Naive thymus-derived CD4-positive, alpha-beta T cell (primary cell): Measurements from ENCODE around the gene IKBKE. TPM values are rescaled to one million over a fixed set of nuclear protein-coding genes. Genes with fewer than 3 reads are reported as not detected.

Experiments used
- ATAC-seq: fragments of 150-1000 bp; cut with Tn5 transposase; 2 replicates; pipeline ENCODE4 v1.10.0; 2021; ENCODE audit warnings: mild to moderate bottlenecking, moderate library complexity
- CTCF ChIA-PET: fragments of 350-600 bp; sonication (Branson Sonifier 250); formaldehyde crosslinking; loops from one replicate; lab custom pipeline; 2021; ENCODE audit warnings: antibody characterized with exemption; lab: Charles Lee
- POLR2A ChIA-PET: fragments of 350-600 bp; sonication (Branson Sonifier 250); formaldehyde crosslinking; loops from one replicate; lab custom pipeline; 2021; ENCODE audit warnings: antibody characterized with exemption, inconsistent platforms; lab: Charles Lee
- DNase-seq, 9 donors: peaks; one replicate each; pipeline versions ENCODE4 v3.0.0 to v3.0.0-alpha.2; 2020 to 2022; ENCODE audit warnings: mixed read lengths in 1 of 9
- H3K27ac ChIP-seq: one replicate; pipeline ENCODE4 v1.7.0; 2013; ENCODE audit warnings: mild to moderate bottlenecking, low read depth, low read length, moderate library complexity
- H3K27me3 ChIP-seq, 2 donors: one replicate each; pipeline ENCODE4 v1.7.0; 2013; ENCODE audit warnings: low read length in 2 of 2, mild to moderate bottlenecking in 2 of 2, moderate library complexity in 2 of 2; ENCODE audit not compliant: control insufficient read depth in 2 of 2, insufficient read depth in 2 of 2
- H3K36me3 ChIP-seq, 3 experiments: 1 replicate in 2 of 3; 2 replicates in 1 of 3; pipeline ENCODE4 v1.7.0; 2013; ENCODE audit warnings: low read length in 3 of 3, mild to moderate bottlenecking in 3 of 3, moderate library complexity in 1 of 3; ENCODE audit not compliant: insufficient read depth in 3 of 3, control insufficient read depth in 2 of 3
- H3K4me1 ChIP-seq, 2 donors: one replicate each; pipeline ENCODE4 v1.7.0; 2013; ENCODE audit warnings: low read length in 2 of 2, mild to moderate bottlenecking in 2 of 2, moderate library complexity in 1 of 2; ENCODE audit not compliant: control insufficient read depth in 2 of 2, insufficient read depth in 2 of 2
- H3K4me3 ChIP-seq: 2 replicates; pipeline ENCODE4 v1.7.0; 2013; ENCODE audit warnings: mild to moderate bottlenecking, low read length
- H3K9me3 ChIP-seq, 3 experiments: 1 replicate in 2 of 3; 2 replicates in 1 of 3; pipeline ENCODE4 v1.7.0; 2013; ENCODE audit warnings: low read length in 3 of 3; ENCODE audit not compliant: control insufficient read depth in 2 of 3
- H3K27ac Mint-ChIP-seq, 9 donors: one replicate each; pipeline ENCODE4 v1.8.0; 2020 to 2022; ENCODE audit warnings: mixed read lengths in 9 of 9, mild to moderate bottlenecking in 8 of 9, moderate library complexity in 5 of 9, inconsistent platforms in 2 of 9
- H3K27me3 Mint-ChIP-seq, 5 donors: one replicate each; pipeline ENCODE4 v1.8.0; 2021 to 2022; ENCODE audit warnings: mixed read lengths in 5 of 5, mild to moderate bottlenecking in 1 of 5
- H3K36me3 Mint-ChIP-seq, 5 donors: one replicate each; pipeline ENCODE4 v1.8.0; 2020 to 2022; ENCODE audit warnings: mixed read lengths in 5 of 5, mild to moderate bottlenecking in 3 of 5, inconsistent platforms in 1 of 5
- H3K4me1 Mint-ChIP-seq, 7 donors: one replicate each; pipeline ENCODE4 v1.8.0; 2020 to 2022; ENCODE audit warnings: mixed read lengths in 7 of 7, mild to moderate bottlenecking in 3 of 7, inconsistent platforms in 1 of 7
- H3K4me3 Mint-ChIP-seq, 10 donors: one replicate each; pipeline ENCODE4 v1.8.0; 2020 to 2022; ENCODE audit warnings: mild to moderate bottlenecking in 10 of 10, mixed read lengths in 10 of 10, moderate library complexity in 6 of 10, inconsistent platforms in 2 of 10
- H3K9me3 Mint-ChIP-seq, 11 donors: one replicate each; pipeline ENCODE4 v1.8.0; 2020 to 2022; ENCODE audit warnings: mixed read lengths in 11 of 11, mild to moderate bottlenecking in 4 of 11, inconsistent platforms in 1 of 11, moderate library complexity in 1 of 11
- intact Hi-C, 2 donors: fragments of 100-400 bp; cut with micrococcal nuclease; formaldehyde crosslinking; loops; one replicate each; pipeline ENCODE4 v1.15.1; 2023
- polyA plus RNA-seq, 2 donors: library from polyadenylated mRNA; unstranded; fragments of 300-500 nt; fragmentation: Illumina TruSeq; gene quantifications; one replicate each; pipeline ENCODE4 v1.2.3, GENCODE V29; 2021
- total RNA-seq, 6 experiments: library from RNA in 5 of 6; stranded (reverse) in 5 of 6; gene quantifications; 1 replicate in 5 of 6; 2 replicates in 1 of 6; pipeline ENCODE4 v1.2.3 and lab custom pipeline; 2021 to 2026

The IKBKE gene
- total and polyA plus RNA-seq, 7 experiments from 2014 or later: 32.5 to 177 (median 60.4) TPM

DNA sequence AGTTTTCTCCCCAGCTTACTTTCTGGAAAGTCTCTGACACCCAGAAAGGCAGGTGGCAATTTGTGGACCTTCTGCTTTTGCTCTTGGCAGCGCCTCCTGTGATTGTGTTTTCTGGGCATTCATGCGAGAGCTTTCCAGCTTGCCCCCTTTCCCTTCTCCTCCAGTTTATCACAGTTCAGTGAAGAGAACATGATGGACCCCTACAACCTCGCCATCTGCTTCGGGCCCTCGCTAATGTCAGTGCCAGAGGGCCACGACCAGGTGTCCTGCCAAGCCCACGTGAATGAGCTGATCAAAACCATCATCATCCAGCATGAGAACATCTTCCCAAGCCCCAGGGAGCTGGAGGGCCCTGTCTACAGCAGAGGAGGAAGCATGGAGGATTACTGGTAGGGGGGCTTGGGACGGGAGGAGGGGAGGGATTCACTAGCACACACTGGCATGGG, 24.3 kb upstream of the IKBKE start:
- Mint-ChIP-seq H3K4me1 (peaks cover 0 to 15% (median 0%) of the 10 kb centered on the region in 7 donors), H3K27ac (no peak overlapping the region), H3K27me3 (no peaks in the 10 kb centered on the region), H3K36me3 (peaks cover 4 to 29% (median 6%) of the 10 kb centered on the region in 5 donors), H3K4me3 (no peak overlapping the region), H3K9me3 (no peaks in the 10 kb centered on the region)
- no peak for DNase-seq
- peaks cover 0 to 24% (median 0%) of the 10 kb centered on the region in 3 experiments for H3K36me3 ChIP-seq
- H3K9me3 ChIP-seq: no peaks in the 10 kb centered on the region
- CTCF ChIA-PET: interaction anchor here (1.7 kb wide), 1 partner anchor 13 kb away, joined by 6 read pairs; no protein-coding TSS in a partner anchor
- POLR2A ChIA-PET: no interaction called here
- H3K4me3 ChIP-seq: no peak overlapping the region
- no peaks in the 10 kb centered on the region for H3K27me3 ChIP-seq
- ATAC-seq: no peak
- no peak overlapping the region for H3K27ac ChIP-seq
- intact Hi-C loops: no loop called here
- no peaks in the 10 kb centered on the region for H3K4me1 ChIP-seq

DNA sequence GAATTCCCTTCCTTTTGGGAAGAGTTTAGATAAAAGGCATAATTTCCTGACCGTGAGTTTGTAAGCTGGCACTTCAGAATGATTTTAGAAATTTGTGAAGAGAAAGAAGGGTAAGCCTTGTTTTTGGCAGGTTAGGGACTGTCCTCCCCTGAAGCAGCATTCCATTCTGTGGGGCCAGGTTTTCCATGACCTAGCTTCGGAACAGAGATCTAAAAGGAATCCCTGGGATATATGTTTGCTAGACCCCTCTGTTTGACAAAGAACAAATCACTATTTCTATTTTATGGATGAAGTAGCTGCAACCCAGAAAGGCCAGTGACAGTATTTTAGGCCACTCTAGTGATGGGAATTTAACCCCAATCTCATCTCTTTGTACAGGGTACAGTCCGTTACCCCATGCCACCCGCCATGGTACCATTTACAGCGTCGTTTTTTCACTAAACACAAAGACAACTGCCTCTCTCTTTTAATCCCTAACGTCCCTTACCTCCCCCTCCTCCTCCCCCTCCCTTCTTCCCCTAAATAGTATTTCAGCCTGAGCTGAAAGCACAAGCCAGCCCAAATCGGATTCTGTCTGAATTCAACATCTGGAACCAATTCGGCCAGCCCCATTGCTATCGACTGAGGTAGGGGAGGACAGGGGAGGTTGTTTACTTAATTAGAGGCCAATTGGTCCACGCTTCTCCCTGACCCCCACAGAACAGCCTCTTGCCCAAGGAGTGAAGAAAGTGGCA, 23.4 kb upstream of the IKBKE start:
- DNase-seq: no peak
- H3K27me3 ChIP-seq: no peaks in the 10 kb centered on the region
- no peak for ATAC-seq
- POLR2A ChIA-PET: no interaction called here
- H3K36me3 ChIP-seq: peaks cover 0 to 18% (median 0%) of the 10 kb centered on the region in 3 experiments
- intact Hi-C loops: no loop called here
- no peak overlapping the region for H3K4me3 ChIP-seq
- H3K4me3 Mint-ChIP-seq: no peak overlapping the region
- peaks cover 0 to 13% (median 0%) of the 10 kb centered on the region in 7 donors for H3K4me1 Mint-ChIP-seq
- peak overlapping the region in 1 of 9 donors; percentile 59 for H3K27ac Mint-ChIP-seq
- no peaks in the 10 kb centered on the region for H3K9me3 Mint-ChIP-seq
- H3K36me3 Mint-ChIP-seq: peaks cover 4 to 32% (median 5%) of the 10 kb centered on the region in 5 donors
- no peaks in the 10 kb centered on the region for H3K27me3 Mint-ChIP-seq
- H3K9me3 ChIP-seq: no peaks in the 10 kb centered on the region
- no peak overlapping the region for H3K27ac ChIP-seq
- no peaks in the 10 kb centered on the region for H3K4me1 ChIP-seq
- CTCF ChIA-PET: interaction anchor here (1.7 kb wide), 1 partner anchor 12 kb away, joined by 6 read pairs; no protein-coding TSS in a partner anchor

GRCh38 chr1:206447422-206447765, 22.9 kb upstream of the IKBKE start:
- Mint-ChIP-seq H3K27ac (no peak overlapping the region), H3K4me1 (peaks cover 0 to 13% (median 0%) of the 10 kb centered on the region in 7 donors), H3K4me3 (no peak overlapping the region), H3K9me3 (no peaks in the 10 kb centered on the region), H3K36me3 (peaks cover 4 to 30% (median 7%) of the 10 kb centered on the region in 5 donors), H3K27me3 (no peaks in the 10 kb centered on the region)
- no peaks in the 10 kb centered on the region for H3K4me1 ChIP-seq
- no peaks in the 10 kb centered on the region for H3K9me3 ChIP-seq
- H3K36me3 ChIP-seq: peaks cover 0 to 13% (median 0%) of the 10 kb centered on the region in 3 experiments
- intact Hi-C loops: no loop called here
- no peaks in the 10 kb centered on the region for H3K27me3 ChIP-seq
- H3K27ac ChIP-seq: no peak overlapping the region
- DNase-seq (no peak), ATAC-seq (no peak)
- no peak overlapping the region for H3K4me3 ChIP-seq
- ChIA-PET POLR2A (no interaction called here), CTCF (no interaction called here)

DNA sequence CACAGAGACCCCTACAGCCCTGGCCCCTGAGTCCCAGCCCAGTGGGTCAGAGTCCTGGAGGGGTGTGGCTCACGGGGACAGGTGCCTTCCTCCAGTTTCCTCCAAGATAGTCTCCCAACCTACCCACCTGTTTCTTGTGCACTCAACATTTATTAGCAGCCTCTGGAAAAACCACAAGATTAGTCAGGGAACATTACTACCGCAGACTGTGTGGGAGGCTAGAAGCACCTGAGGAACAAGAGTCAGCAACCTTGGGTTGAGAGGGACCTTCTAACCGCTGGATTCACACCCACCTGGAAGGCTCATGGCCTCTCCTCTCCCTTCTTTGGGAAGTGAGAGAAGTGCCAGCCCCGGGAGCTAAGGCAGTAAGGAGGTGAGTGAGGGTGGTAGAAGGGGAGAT, 22.5 kb upstream of the IKBKE start:
- Mint-ChIP-seq H3K9me3 (no peaks in the 10 kb centered on the region), H3K36me3 (peaks cover 4 to 30% (median 7%) of the 10 kb centered on the region in 5 donors), H3K27ac (no peak overlapping the region), H3K4me1 (peaks cover 0 to 13% (median 0%) of the 10 kb centered on the region in 7 donors), H3K4me3 (no peak overlapping the region), H3K27me3 (no peaks in the 10 kb centered on the region)
- intact Hi-C loops: no loop called here
- H3K4me3 ChIP-seq: no peak overlapping the region
- H3K9me3 ChIP-seq: no peaks in the 10 kb centered on the region
- DNase-seq (no peak), ATAC-seq (no peak)
- H3K27ac ChIP-seq: no peak overlapping the region
- ChIA-PET POLR2A (no interaction called here), CTCF (no interaction called here)
- no peaks in the 10 kb centered on the region for H3K27me3 ChIP-seq
- H3K4me1 ChIP-seq: no peaks in the 10 kb centered on the region
- H3K36me3 ChIP-seq: peaks cover 0 to 13% (median 0%) of the 10 kb centered on the region in 3 experiments

- CTCF ChIA-PET: no interaction called here
- Mint-ChIP-seq H3K27me3 (no peaks in the 10 kb centered on the region), H3K4me1 (peaks cover 0 to 13% (median 0%) of the 10 kb centered on the region in 7 donors), H3K27ac (no peak overlapping the region), H3K9me3 (no peaks in the 10 kb centered on the region), H3K36me3 (peaks cover 4 to 30% (median 8%) of the 10 kb centered on the region in 5 donors), H3K4me3 (no peak overlapping the region)
- DNase-seq: no peak
- POLR2A ChIA-PET: no interaction called here
- H3K4me3 ChIP-seq: no peak overlapping the region
- H3K36me3 ChIP-seq: peaks cover 0 to 15% (median 0%) of the 10 kb centered on the region in 3 experiments
- H3K4me1 ChIP-seq: no peaks in the 10 kb centered on the region
- no peak overlapping the region for H3K27ac ChIP-seq
- intact Hi-C loops: no loop called here
- no peaks in the 10 kb centered on the region for H3K27me3 ChIP-seq
- ATAC-seq: no peak
- no peaks in the 10 kb centered on the region for H3K9me3 ChIP-seq
Measured at GRCh38 chr1:206448471-206448870, 21.8 kb upstream of the IKBKE start.

- peaks cover 0 to 1% (median 0%) of the 10 kb centered on the region in 11 donors for H3K9me3 Mint-ChIP-seq
- DNase-seq: no peak
- Histone ChIP-seq H3K4me3 (no peak overlapping the region), H3K27me3 (no peaks in the 10 kb centered on the region), H3K9me3 (no peaks in the 10 kb centered on the region), H3K4me1 (no peaks in the 10 kb centered on the region), H3K36me3 (peaks cover 0 to 23% (median 0%) of the 10 kb centered on the region in 3 experiments), H3K27ac (no peak overlapping the region)
- CTCF ChIA-PET: no interaction called here
- H3K27me3 Mint-ChIP-seq: no peaks in the 10 kb centered on the region
- POLR2A ChIA-PET: no interaction called here
- intact Hi-C loops: no loop called here
- H3K36me3 Mint-ChIP-seq: peaks cover 4 to 26% (median 14%) of the 10 kb centered on the region in 5 donors
- ATAC-seq: no peak
- no peak overlapping the region for H3K4me3 Mint-ChIP-seq
- peaks cover 0 to 13% (median 0%) of the 10 kb centered on the region in 7 donors for H3K4me1 Mint-ChIP-seq
- H3K27ac Mint-ChIP-seq: no peak overlapping the region
Measured at GRCh38 chr1:206449565-206449964, 20.7 kb upstream of the IKBKE start.
